ENCODE results near the gene SLC27A2.
A peak's percentile ranks its signal among the peaks of the same experiment; 100 is the strongest.
"Not testable (repeated sequence)": the region's sequence is repeated elsewhere in the genome, so short reads cannot be mapped to it uniquely, and the experiment has no call there.

Gene SLC27A2

GRCh38 chr15:50148362-50148963, 33.5 kb upstream of the SLC27A2 start:
- peak; percentile 81 for TF ChIP-seq CTCF (conservative IDR thresholded peaks at IDR 0.05; ENCODE audit: low read length)
- DNase-seq (ENCODE audit: low read depth) = peak; percentile 69
- H3K4me3 ChIP-seq (ENCODE audit: low read length) = no peak overlapping the region

GRCh38 chr15:50149090-50149489, 32.9 kb upstream of the SLC27A2 start:
- H3K4me3 ChIP-seq (ENCODE audit: low read length) = no peak overlapping the region
- no peak for DNase-seq (ENCODE audit: low read depth)
- TF ChIP-seq CTCF (conservative IDR thresholded peaks at IDR 0.05; ENCODE audit: low read length) = no peak

GRCh38 chr15:50150349-50150748, 31.6 kb upstream of the SLC27A2 start:
- H3K4me3 ChIP-seq (ENCODE audit: low read length) = no peak overlapping the region
- DNase-seq (ENCODE audit: low read depth) = no peak
- TF ChIP-seq CTCF (conservative IDR thresholded peaks at IDR 0.05; ENCODE audit: low read length) = no peak

GRCh38 chr15:50150851-50151250, 31.1 kb upstream of the SLC27A2 start:
- TF ChIP-seq CTCF (conservative IDR thresholded peaks at IDR 0.05; ENCODE audit: low read length) = no peak

GRCh38 chr15:50151476-50151875, 30.5 kb upstream of the SLC27A2 start:
- no peak overlapping the region for H3K4me3 ChIP-seq (ENCODE audit: low read length)
- DNase-seq (ENCODE audit: low read depth) = no peak
- TF ChIP-seq CTCF (conservative IDR thresholded peaks at IDR 0.05; ENCODE audit: low read length) = no peak

More at GRCh38 chr15:50150851-50151250, 31.1 kb upstream of the SLC27A2 start:
- H3K4me3 ChIP-seq (ENCODE audit: low read length) = no peak overlapping the region
- no peak for DNase-seq (ENCODE audit: low read depth)

GRCh38 chr15:50158236-50158635, 23.8 kb upstream of the SLC27A2 start:
- not testable (repeated sequence) for H3K4me3 ChIP-seq (ENCODE audit: low read length); DNase-seq (ENCODE audit: low read depth)

GRCh38 chr15:50162969-50163718, 18.9 kb upstream of the SLC27A2 start:
- DNase-seq (ENCODE audit: low read depth) = no peak
- TF ChIP-seq CTCF (conservative IDR thresholded peaks at IDR 0.05; ENCODE audit: low read length) = no peak
- H3K4me3 ChIP-seq (ENCODE audit: low read length) = no peak overlapping the region
